ENCODE results near the gene SGIP1. TPM values are rescaled to one million over a fixed set of nuclear protein-coding genes. Genes with fewer than 3 reads are reported as not detected.
A peak's percentile ranks its signal among the peaks of the same experiment; 100 is the strongest.

SGIP1 gene
- total and polyA plus RNA-seq, 2 experiments from 2014 or later: 2.4 to 6.1 TPM

- no peaks in the 10 kb centered on the region for H3K9me3 Mint-ChIP-seq
- H3K36me3 Mint-ChIP-seq (ENCODE audit: low read depth): peaks cover 3% of the 10 kb centered on the region; the same call in 2 of the 3 replicates
- Histone ChIP-seq H3K27ac (ENCODE audit: low read depth) (no peak overlapping the region), H3K4me1 (ENCODE audit: insufficient read depth) (peaks cover 20% of the 10 kb centered on the region), H3K27me3 (ENCODE audit: insufficient read depth) (no peaks in the 10 kb centered on the region), H4K20me1 (replicated peaks; ENCODE audit: insufficient read depth) (no peaks in the 10 kb centered on the region), H3F3A (replicated peaks; ENCODE audit: low read depth) (no peaks in the 10 kb centered on the region), H3K4me3 (no peak overlapping the region), H3K79me2 (replicated peaks; ENCODE audit: insufficient read depth) (no peaks in the 10 kb centered on the region), H2AFZ (no peak overlapping the region), H3K36me3 (ENCODE audit: insufficient read depth) (no peaks in the 10 kb centered on the region), H3K4me2 (0 out of 2 replicates have a peak overlapping the region, but pooled peaks have one; percentile 9), H3K9me2 (ENCODE audit: insufficient read depth) (no peaks in the 10 kb centered on the region; the same call in 1 of the 2 replicates)
- DNase-seq (ENCODE audit: low spot score): no peak
- peaks cover 30% of the 10 kb centered on the region for H3K4me1 Mint-ChIP-seq
- no peak overlapping the region; the same call in 1 of the 2 replicates for H3K27ac Mint-ChIP-seq
- H3K4me3 Mint-ChIP-seq: no peak overlapping the region
- peaks cover 2% of the 10 kb centered on the region for H3K27me3 Mint-ChIP-seq (ENCODE audit: insufficient read depth, low read depth, poor library complexity)
- ATAC-seq: peak; percentile 54; the same call in 2 of the 3 replicates
- TF ChIP-seq CREB1 (CRISPR knock-in tag; IDR thresholded peaks at IDR 0.05; ENCODE audit: low read depth) (no peak), POLR2AphosphoS5 (IDR thresholded peaks at IDR 0.05; ENCODE audit: low read depth) (no peak), CTCF (conservative IDR thresholded peaks at IDR 0.05; ENCODE audit: low read depth in 2 of 2) (no peak), ZNF462 (CRISPR knock-in tag; IDR thresholded peaks at IDR 0.05) (no peak), JUNB (IDR thresholded peaks at IDR 0.05; ENCODE audit: unreplicated experiment) (no peak)
Measured at GRCh38 chr1:66552287-66552686, 18.3 kb downstream of the SGIP1 start.

Measured in GM23338 (cell line).